HepG2 (cell line): ENCODE results near the gene DYNC2LI1. TPM values are rescaled to one million over a fixed set of nuclear protein-coding genes. Genes with fewer than 3 reads are reported as not detected.
A peak's percentile ranks its signal among the peaks of the same experiment; 100 is the strongest.

Experiments used
- ARNT2 ChIP-seq: sonication (generic); formaldehyde crosslinking; IDR thresholded peaks from 2 replicates; pipeline ENCODE4 v1.8.0; 2022; ENCODE audit warnings: mild to moderate bottlenecking, low read depth, missing genetic modification reagents, moderate library complexity
- CEBPG ChIP-seq: IDR thresholded peaks from 2 replicates; pipeline ENCODE4 v1.6.1; 2016
- CHCHD3 ChIP-seq: sonication (generic); formaldehyde crosslinking; IDR thresholded peaks from 2 replicates; pipeline ENCODE4 v1.8.0; 2022; ENCODE audit warnings: mild to moderate bottlenecking, missing genetic modification reagents, moderate library complexity
- HHEX ChIP-seq: IDR thresholded peaks from 2 replicates; pipeline ENCODE4 v1.6.1; 2016; ENCODE audit warnings: control low read depth
- HIC2 ChIP-seq: sonication (generic); formaldehyde crosslinking; IDR thresholded peaks from 2 replicates; pipeline ENCODE4 v1.9.0; 2022; ENCODE audit warnings: low read depth, missing genetic modification reagents
- HMGA1 ChIP-seq: sonication (generic); formaldehyde crosslinking; conservative IDR thresholded peaks from 2 replicates; pipeline ENCODE4 v1.4.0; 2020; ENCODE audit warnings: missing genetic modification reagents
- MBD4 ChIP-seq: IDR thresholded peaks from 2 replicates; pipeline ENCODE4 v1.6.1; 2012; ENCODE audit warnings: low read length, inconsistent platforms, borderline replicate concordance
- NFRKB ChIP-seq: fragments of 450-650 bp; IDR thresholded peaks from 2 replicates; pipeline ENCODE4 v1.6.1; 2017
- POLR2A ChIP-seq, 2 experiments: IDR thresholded peaks; 2 replicates each; pipeline ENCODE4 v1.6.1; 2011; ENCODE audit warnings: low read depth in 2 of 2, low read length in 2 of 2, mild to moderate bottlenecking in 1 of 2, moderate library complexity in 1 of 2; ENCODE audit not compliant: insufficient read depth in 1 of 2
- RAD21 ChIP-seq: fragments of 450-650 bp; formaldehyde crosslinking; IDR thresholded peaks from 2 replicates; pipeline ENCODE4 v1.5.0; 2020; ENCODE audit warnings: mild to moderate bottlenecking
- TFDP2 ChIP-seq: sonication (generic); formaldehyde crosslinking; IDR thresholded peaks from 2 replicates; pipeline ENCODE4 v1.4.0; 2020; ENCODE audit warnings: missing genetic modification reagents
- ZNF503 ChIP-seq: sonication (generic); formaldehyde crosslinking; IDR thresholded peaks from 2 replicates; pipeline ENCODE4 v1.4.0; 2020; ENCODE audit warnings: missing genetic modification reagents
- ZNF569 ChIP-seq: sonication (generic); formaldehyde crosslinking; IDR thresholded peaks from 2 replicates; pipeline ENCODE4 v1.5.0; 2020; ENCODE audit warnings: mild to moderate bottlenecking, missing genetic modification reagents, moderate library complexity, borderline replicate concordance
- polyA plus RNA-seq, 8 experiments: library from polyadenylated mRNA; depleted of rRNA in 3 of 8; stranded (reverse) in 7 of 8; unstranded in 1 of 8; fragments of >200 nt; fragmentation: Illumina TruSeq in 4 of 8; extraction: Trizol in 4 of 8; gene quantifications; 2 replicates each; pipeline versions ENCODE4 v1.2.1 to v1.2.3, GENCODE V29; 2011 to 2016; ENCODE audit warnings: low read depth in 4 of 8, missing spikeins in 1 of 8, mixed read lengths in 1 of 8; ENCODE audit not compliant: insufficient read depth in 1 of 8
- total RNA-seq, 5 experiments: library from RNA; depleted of rRNA; stranded (reverse); fragments of >200 nt; fragmentation: Illumina TruSeq; extraction: Trizol; gene quantifications; 2 replicates each; pipeline ENCODE4 v1.2.3, GENCODE V29; 2016; ENCODE audit warnings: low read depth in 1 of 5
- TF ChIP-seq, protein P1 (sequence below): IDR thresholded peaks from 2 replicates; pipeline ENCODE4 v1.6.1; 2016; ENCODE audit warnings: mild to moderate bottlenecking
- TF ChIP-seq, protein P2 (sequence below): sonication (generic); formaldehyde crosslinking; IDR thresholded peaks from 2 replicates; pipeline ENCODE4 v1.4.0; 2020; ENCODE audit warnings: mild to moderate bottlenecking, missing genetic modification reagents
- TF ChIP-seq, protein P3 (sequence below): sonication (generic); formaldehyde crosslinking; IDR thresholded peaks from 2 replicates; pipeline ENCODE4 v1.4.0; 2020; ENCODE audit warnings: missing genetic modification reagents
- TF ChIP-seq, protein P4 (sequence below): IDR thresholded peaks from 2 replicates; pipeline ENCODE4 v1.6.1; 2012; ENCODE audit warnings: low read length, improper control_type of control experiment

Gene DYNC2LI1
- total and polyA plus RNA-seq, 2 of the 13 experiments (the other 11 are each of a cell fraction or from before 2014, with no cell fraction given): 16.9 to 23.2 TPM

- TF ChIP-seq HMGA1: no peak
- no peak for TF ChIP-seq HIC2 (CRISPR knock-in tag)
- TF ChIP-seq MBD4: no peak
- TF ChIP-seq, protein P1, sequence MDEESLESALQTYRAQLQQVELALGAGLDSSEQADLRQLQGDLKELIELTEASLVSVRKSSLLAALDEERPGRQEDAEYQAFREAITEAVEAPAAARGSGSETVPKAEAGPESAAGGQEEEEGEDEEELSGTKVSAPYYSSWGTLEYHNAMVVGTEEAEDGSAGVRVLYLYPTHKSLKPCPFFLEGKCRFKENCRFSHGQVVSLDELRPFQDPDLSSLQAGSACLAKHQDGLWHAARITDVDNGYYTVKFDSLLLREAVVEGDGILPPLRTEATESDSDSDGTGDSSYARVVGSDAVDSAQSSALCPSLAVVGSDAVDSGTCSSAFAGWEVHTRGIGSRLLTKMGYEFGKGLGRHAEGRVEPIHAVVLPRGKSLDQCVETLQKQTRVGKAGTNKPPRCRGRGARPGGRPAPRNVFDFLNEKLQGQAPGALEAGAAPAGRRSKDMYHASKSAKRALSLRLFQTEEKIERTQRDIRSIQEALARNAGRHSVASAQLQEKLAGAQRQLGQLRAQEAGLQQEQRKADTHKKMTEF (CRISPR knock-in tag): peak; percentile 70; the same call in 1 of the 2 replicates
- TF ChIP-seq CEBPG (CRISPR knock-in tag): peak; percentile 82
- TF ChIP-seq, protein P2, sequence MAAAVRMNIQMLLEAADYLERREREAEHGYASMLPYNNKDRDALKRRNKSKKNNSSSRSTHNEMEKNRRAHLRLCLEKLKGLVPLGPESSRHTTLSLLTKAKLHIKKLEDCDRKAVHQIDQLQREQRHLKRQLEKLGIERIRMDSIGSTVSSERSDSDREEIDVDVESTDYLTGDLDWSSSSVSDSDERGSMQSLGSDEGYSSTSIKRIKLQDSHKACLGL: no peak
- TF ChIP-seq RAD21 (CRISPR knock-in tag): no peak
- TF ChIP-seq ARNT2 (CRISPR knock-in tag): peak; percentile 91
- TF ChIP-seq ZNF569 (CRISPR knock-in tag): no peak
- TF ChIP-seq TFDP2: peak; percentile 27; the same call in 1 of the 2 replicates
- no peak for TF ChIP-seq NFRKB
- 0 out of 2 replicates have a peak, but pooled peaks have one; percentile 66 for TF ChIP-seq CHCHD3
- TF ChIP-seq ZNF503 (CRISPR knock-in tag): no peak
- TF ChIP-seq, protein P3, sequence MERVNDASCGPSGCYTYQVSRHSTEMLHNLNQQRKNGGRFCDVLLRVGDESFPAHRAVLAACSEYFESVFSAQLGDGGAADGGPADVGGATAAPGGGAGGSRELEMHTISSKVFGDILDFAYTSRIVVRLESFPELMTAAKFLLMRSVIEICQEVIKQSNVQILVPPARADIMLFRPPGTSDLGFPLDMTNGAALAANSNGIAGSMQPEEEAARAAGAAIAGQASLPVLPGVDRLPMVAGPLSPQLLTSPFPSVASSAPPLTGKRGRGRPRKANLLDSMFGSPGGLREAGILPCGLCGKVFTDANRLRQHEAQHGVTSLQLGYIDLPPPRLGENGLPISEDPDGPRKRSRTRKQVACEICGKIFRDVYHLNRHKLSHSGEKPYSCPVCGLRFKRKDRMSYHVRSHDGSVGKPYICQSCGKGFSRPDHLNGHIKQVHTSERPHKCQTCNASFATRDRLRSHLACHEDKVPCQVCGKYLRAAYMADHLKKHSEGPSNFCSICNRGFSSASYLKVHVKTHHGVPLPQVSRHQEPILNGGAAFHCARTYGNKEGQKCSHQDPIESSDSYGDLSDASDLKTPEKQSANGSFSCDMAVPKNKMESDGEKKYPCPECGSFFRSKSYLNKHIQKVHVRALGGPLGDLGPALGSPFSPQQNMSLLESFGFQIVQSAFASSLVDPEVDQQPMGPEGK (CRISPR knock-in tag): no peak
- no peak for TF ChIP-seq HHEX (CRISPR knock-in tag)
- peak; percentile 35 to 66; a peak in 3 of 4 replicates for TF ChIP-seq POLR2A (IDR thresholded peaks at IDR 0.05; ENCODE audit: insufficient read depth in 1 of 2, low read depth in 2 of 2, low read length in 2 of 2)
- TF ChIP-seq, protein P4, sequence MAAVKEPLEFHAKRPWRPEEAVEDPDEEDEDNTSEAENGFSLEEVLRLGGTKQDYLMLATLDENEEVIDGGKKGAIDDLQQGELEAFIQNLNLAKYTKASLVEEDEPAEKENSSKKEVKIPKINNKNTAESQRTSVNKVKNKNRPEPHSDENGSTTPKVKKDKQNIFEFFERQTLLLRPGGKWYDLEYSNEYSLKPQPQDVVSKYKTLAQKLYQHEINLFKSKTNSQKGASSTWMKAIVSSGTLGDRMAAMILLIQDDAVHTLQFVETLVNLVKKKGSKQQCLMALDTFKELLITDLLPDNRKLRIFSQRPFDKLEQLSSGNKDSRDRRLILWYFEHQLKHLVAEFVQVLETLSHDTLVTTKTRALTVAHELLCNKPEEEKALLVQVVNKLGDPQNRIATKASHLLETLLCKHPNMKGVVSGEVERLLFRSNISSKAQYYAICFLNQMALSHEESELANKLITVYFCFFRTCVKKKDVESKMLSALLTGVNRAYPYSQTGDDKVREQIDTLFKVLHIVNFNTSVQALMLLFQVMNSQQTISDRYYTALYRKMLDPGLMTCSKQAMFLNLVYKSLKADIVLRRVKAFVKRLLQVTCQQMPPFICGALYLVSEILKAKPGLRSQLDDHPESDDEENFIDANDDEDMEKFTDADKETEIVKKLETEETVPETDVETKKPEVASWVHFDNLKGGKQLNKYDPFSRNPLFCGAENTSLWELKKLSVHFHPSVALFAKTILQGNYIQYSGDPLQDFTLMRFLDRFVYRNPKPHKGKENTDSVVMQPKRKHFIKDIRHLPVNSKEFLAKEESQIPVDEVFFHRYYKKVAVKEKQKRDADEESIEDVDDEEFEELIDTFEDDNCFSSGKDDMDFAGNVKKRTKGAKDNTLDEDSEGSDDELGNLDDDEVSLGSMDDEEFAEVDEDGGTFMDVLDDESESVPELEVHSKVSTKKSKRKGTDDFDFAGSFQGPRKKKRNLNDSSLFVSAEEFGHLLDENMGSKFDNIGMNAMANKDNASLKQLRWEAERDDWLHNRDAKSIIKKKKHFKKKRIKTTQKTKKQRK: no peak
These were observed at the start of gene DYNC2LI1 (continued) for GRCh38 chr2:43773876-43774613.
